H9 (cell line): ENCODE data around the gene NEUROD6. TPM values are rescaled to one million over a fixed set of nuclear protein-coding genes. Genes with fewer than 3 reads are reported as not detected.

ENCODE experiments used
- DNase-seq: peaks from one replicate; pipeline ENCODE4 v3.0.0-alpha.2; 2017
- H2AFZ ChIP-seq: one replicate; pipeline ENCODE4 v1.6.1; 2013; ENCODE audit warnings: mild to moderate bottlenecking, low read length, control low read depth, moderate library complexity
- H2AK5ac ChIP-seq: 2 replicates; pipeline ENCODE4 v1.6.1; 2013; ENCODE audit warnings: low read length, control low read depth, mixed read lengths; ENCODE audit not compliant: insufficient read length
- H2BK120ac ChIP-seq: one replicate; pipeline ENCODE4 v1.6.1; 2013; ENCODE audit warnings: low read depth, mild to moderate bottlenecking, low read length, control low read depth, inconsistent platforms; ENCODE audit not compliant: poor library complexity, severe bottlenecking
- H2BK12ac ChIP-seq: 2 replicates; pipeline ENCODE4 v1.6.1; 2013; ENCODE audit warnings: low read length, control low read depth, mixed read lengths, low read depth; ENCODE audit not compliant: insufficient read length
- H2BK15ac ChIP-seq: 2 replicates; pipeline ENCODE4 v1.6.1; 2013; ENCODE audit warnings: low read depth, low read length, control low read depth
- H2BK20ac ChIP-seq: one replicate; pipeline ENCODE4 v1.6.1; 2013; ENCODE audit warnings: low read depth, mild to moderate bottlenecking, low read length, control low read depth, inconsistent platforms; ENCODE audit not compliant: poor library complexity, severe bottlenecking
- H2BK5ac ChIP-seq: 2 replicates; pipeline ENCODE4 v1.6.1; 2013; ENCODE audit warnings: low read length, control low read depth, mixed read lengths; ENCODE audit not compliant: insufficient read length
- H3K14ac ChIP-seq: 2 replicates; pipeline ENCODE4 v1.6.1; 2013; ENCODE audit warnings: low read length, control low read depth; ENCODE audit not compliant: insufficient read depth
- H3K18ac ChIP-seq: 2 replicates; pipeline ENCODE4 v1.6.1; 2013; ENCODE audit warnings: low read depth, mild to moderate bottlenecking, mixed read lengths, low read length, control low read depth; ENCODE audit not compliant: insufficient read length
- H3K23ac ChIP-seq: 2 replicates; pipeline ENCODE4 v1.6.1; 2013; ENCODE audit warnings: low read length, control low read depth, mixed read lengths, low read depth; ENCODE audit not compliant: insufficient read length
- H3K23me2 ChIP-seq: 2 replicates; pipeline ENCODE4 v1.6.1; 2013; ENCODE audit warnings: low read depth, mild to moderate bottlenecking, mixed read lengths, low read length, control low read depth; ENCODE audit not compliant: insufficient read length, poor library complexity, severe bottlenecking
- H3K27ac ChIP-seq: 2 replicates; pipeline ENCODE4 v1.5.1; 2013; ENCODE audit warnings: low read length, control low read depth, mixed read lengths, low read depth; ENCODE audit not compliant: insufficient read length
- H3K27me3 ChIP-seq: 2 replicates; pipeline ENCODE4 v1.6.1; 2013; ENCODE audit warnings: low read length, control low read depth, inconsistent platforms; ENCODE audit not compliant: insufficient read depth
- H3K4ac ChIP-seq: 2 replicates; pipeline ENCODE4 v1.6.1; 2013; ENCODE audit warnings: low read depth, mild to moderate bottlenecking, control low read depth, inconsistent platforms, low read length, moderate library complexity
- H3K4me1 ChIP-seq: 2 replicates; pipeline ENCODE4 v1.6.1; 2013; ENCODE audit warnings: low read length, control low read depth, inconsistent platforms; ENCODE audit not compliant: insufficient read depth
- H3K4me2 ChIP-seq: 2 replicates; pipeline ENCODE4 v1.6.1; 2013; ENCODE audit warnings: low read length, control low read depth, mixed read lengths; ENCODE audit not compliant: insufficient read length, insufficient read depth
- H3K56ac ChIP-seq: 2 replicates; pipeline ENCODE4 v1.6.1; 2013; ENCODE audit warnings: low read depth, mild to moderate bottlenecking, mixed read lengths, low read length, control low read depth; ENCODE audit not compliant: insufficient read length
- H3K79me1 ChIP-seq: 2 replicates; pipeline ENCODE4 v1.6.1; 2013; ENCODE audit warnings: low read depth, mild to moderate bottlenecking, moderate library complexity, low read length, control low read depth, inconsistent platforms; ENCODE audit not compliant: insufficient read depth, poor library complexity, severe bottlenecking
- H3K79me2 ChIP-seq: 2 replicates; pipeline ENCODE4 v1.6.1; 2013; ENCODE audit warnings: low read length, control low read depth, inconsistent platforms; ENCODE audit not compliant: insufficient read depth
- H3K9ac ChIP-seq: 2 replicates; pipeline ENCODE4 v1.6.1; 2013; ENCODE audit warnings: low read length, control low read depth, mixed read lengths; ENCODE audit not compliant: insufficient read length; ENCODE audit errors: extremely low read depth
- H3K9me3 ChIP-seq: one replicate; pipeline ENCODE4 v1.6.1; 2013; ENCODE audit warnings: low read depth, low read length, inconsistent platforms; ENCODE audit not compliant: control insufficient read depth
- H3T11ph ChIP-seq: one replicate; pipeline ENCODE4 v1.6.1; 2013; ENCODE audit warnings: mild to moderate bottlenecking, low read length, control low read depth, inconsistent platforms
- H4K20me1 ChIP-seq: one replicate; pipeline ENCODE4 v1.6.1; 2013; ENCODE audit not compliant: control insufficient read depth, insufficient read length, insufficient read depth
- H4K5ac ChIP-seq: 2 replicates; pipeline ENCODE4 v1.6.1; 2013; ENCODE audit warnings: low read depth, mild to moderate bottlenecking, mixed read lengths, low read length, control low read depth; ENCODE audit not compliant: insufficient read length
- H4K8ac ChIP-seq: replicated peaks from 2 replicates; pipeline ENCODE4 v1.6.1; 2013; ENCODE audit warnings: low read length, control low read depth, mixed read lengths, low read depth; ENCODE audit not compliant: insufficient read length
- H4K91ac ChIP-seq: 2 replicates; pipeline ENCODE4 v1.6.1; 2013; ENCODE audit warnings: low read depth, mild to moderate bottlenecking, moderate library complexity, mixed read lengths, low read length, control low read depth; ENCODE audit not compliant: insufficient read length
- H3K27ac Mint-ChIP-seq, 3 experiments: 2 replicates in 2 of 3; 3 replicates in 1 of 3; pipeline ENCODE4 v1.8.0; 2020 to 2021; ENCODE audit warnings: mixed read lengths in 3 of 3, mild to moderate bottlenecking in 1 of 3, moderate library complexity in 1 of 3
- H3K27me3 Mint-ChIP-seq: 2 replicates; pipeline ENCODE4 v1.8.0; 2021; ENCODE audit warnings: low read depth, mild to moderate bottlenecking, moderate library complexity, mixed read lengths
- H3K36me3 Mint-ChIP-seq, 3 experiments: 2 replicates in 2 of 3; 3 replicates in 1 of 3; pipeline ENCODE4 v1.8.0; 2020 to 2021; ENCODE audit warnings: low read depth in 3 of 3, mixed read lengths in 3 of 3; ENCODE audit not compliant: insufficient read depth in 1 of 3
- H3K4me1 Mint-ChIP-seq, 2 experiments: 2 replicates each; pipeline ENCODE4 v1.8.0; 2020; ENCODE audit warnings: mixed read lengths in 2 of 2
- H3K4me3 Mint-ChIP-seq, 2 experiments: 2 replicates in 1 of 2; 3 replicates in 1 of 2; pipeline ENCODE4 v1.8.0; 2020 to 2021; ENCODE audit warnings: mild to moderate bottlenecking in 2 of 2, mixed read lengths in 2 of 2, moderate library complexity in 1 of 2
- H3K9me3 Mint-ChIP-seq, 2 experiments: 2 replicates in 1 of 2; 3 replicates in 1 of 2; pipeline ENCODE4 v1.8.0; 2020; ENCODE audit warnings: mild to moderate bottlenecking in 2 of 2, mixed read lengths in 2 of 2, moderate library complexity in 1 of 2
- CTCF ChIP-seq: fragments of 200-600 bp; sonication (generic); conservative IDR thresholded peaks from 3 replicates; pipeline ENCODE4 v1.8.0; 2021; ENCODE audit warnings: antibody characterized with exemption, mild to moderate bottlenecking
- WGBS: extraction: QIAGEN DNeasy Blood & Tissue Kit; methylation state at CpG from one replicate; pipeline ENCODE4 v1.1.7; 2013; ENCODE audit warnings: missing lambda C conversion rate, low lambda C conversion rate, mixed read lengths; ENCODE audit not compliant: insufficient read length; ENCODE audit errors: extremely low coverage; 5-methylcytosine and 5-hydroxymethylcytosine counted together
- total RNA-seq: library from RNA; stranded (reverse); gene quantifications from 2 replicates; pipeline ENCODE4 v1.2.1, GENCODE V29; 2021

The NEUROD6 gene
- total RNA-seq, 1 experiment from 2014 or later = not detected

- Histone ChIP-seq H2BK12ac (no peak overlapping the region), H4K5ac (no peak overlapping the region), H2BK120ac (peak overlapping the region; percentile 36), H3K4me2 (no peak overlapping the region), H3K27ac (no peak overlapping the region), H3K79me2 (no peaks in the 10 kb centered on the region), H3K9me3 (no peaks in the 10 kb centered on the region), H3K23me2 (no peaks in the 10 kb centered on the region), H3K18ac (no peak overlapping the region), H3T11ph (no peak overlapping the region), H2BK5ac (no peak overlapping the region), H2AK5ac (no peak overlapping the region), H3K14ac (no peak overlapping the region), H4K91ac (no peak overlapping the region), H3K4ac (no peak overlapping the region), H4K8ac (no peak overlapping the region), H3K27me3 (no peaks in the 10 kb centered on the region), H3K56ac (no peak overlapping the region), H4K20me1 (no peaks in the 10 kb centered on the region), H3K23ac (no peak overlapping the region), H3K4me1 (no peaks in the 10 kb centered on the region), H2AFZ (no peak overlapping the region), H3K79me1 (no peaks in the 10 kb centered on the region), H2BK15ac (no peak overlapping the region), H2BK20ac (no peak overlapping the region), H3K9ac (no peak overlapping the region)
- Mint-ChIP-seq H3K4me3 (no peak overlapping the region), H3K4me1 (peaks cover 4 to 5% of the 10 kb centered on the region in 2 experiments; a peak in 3 of 4 replicates), H3K36me3 (no peaks in the 10 kb centered on the region), H3K9me3 (no peaks in the 10 kb centered on the region), H3K27ac (no peak overlapping the region), H3K27me3 (peaks cover 6% of the 10 kb centered on the region)
- no peak for DNase-seq
- no CpG with 5 or more reads among the region's 7 CpGs for WGBS
- no peak for TF ChIP-seq CTCF
Measured at GRCh38 chr7:31302356-31302755, 38.2 kb downstream of the NEUROD6 start.
